Gastroesophageal sphincter (tissue), 4 donors: ENCODE measurements around the gene CRYBA4. TPM values are rescaled to one million over a fixed set of nuclear protein-coding genes. Genes with fewer than 3 reads are reported as not detected.

Experiments
- ATAC-seq: fragments of 150-250 bp; one replicate; pipeline ENCODE4 v1.9.1; 2016; ENCODE audit warnings: mild to moderate bottlenecking, moderate library complexity
- H3K27ac ChIP-seq, 4 donors: fragments of 200-600 bp; sonication (generic) in 3 of 4; 1 replicate in 3 of 4; 2 replicates in 1 of 4; pipeline ENCODE4 v1.5.1; 2016 to 2019
- H3K27me3 ChIP-seq: fragments of 200-600 bp; sonication (generic); one replicate; pipeline ENCODE4 v1.5.1; 2019
- H3K36me3 ChIP-seq, 2 donors: fragments of 200-600 bp; sonication (generic); one replicate each; pipeline ENCODE4 v1.5.1; 2019; ENCODE audit warnings: control low read depth in 1 of 2
- H3K4me1 ChIP-seq, 3 donors: fragments of 200-600 bp; sonication (generic); 1 replicate in 2 of 3; 2 replicates in 1 of 3; pipeline ENCODE4 v1.5.1; 2016 to 2019; ENCODE audit warnings: control low read depth in 2 of 3
- H3K4me3 ChIP-seq, 2 donors: fragments of 200-600 bp; sonication (generic); one replicate each; pipeline ENCODE4 v1.5.1; 2019; ENCODE audit warnings: mild to moderate bottlenecking in 1 of 2, moderate library complexity in 1 of 2
- H3K9me3 ChIP-seq, 3 donors: fragments of 200-600 bp; sonication (generic); one replicate each; pipeline ENCODE4 v1.5.1; 2017 to 2019; ENCODE audit warnings: control low read depth in 2 of 3
- CTCF ChIP-seq, 4 experiments: fragments of 200-600 bp in 2 of 4; fragments of 450-650 bp in 2 of 4; sonication (generic) in 1 of 4; IDR thresholded peaks; one replicate each; pipeline ENCODE4 v1.5.1; 2017 to 2019; ENCODE audit warnings: antibody characterized with exemption in 4 of 4, mild to moderate bottlenecking in 2 of 4, moderate library complexity in 2 of 4
- EP300 ChIP-seq: sonication (generic); formaldehyde crosslinking; IDR thresholded peaks from one replicate; pipeline ENCODE4 v1.6.1; 2017; ENCODE audit warnings: antibody characterized with exemption, mild to moderate bottlenecking
- POLR2A ChIP-seq, 2 donors: fragments of 450-650 bp; IDR thresholded peaks; one replicate each; pipeline ENCODE4 v1.6.1; 2017; ENCODE audit warnings: antibody characterized with exemption in 2 of 2, mild to moderate bottlenecking in 2 of 2, moderate library complexity in 1 of 2
- POLR2AphosphoS5 ChIP-seq: sonication (generic); formaldehyde crosslinking; IDR thresholded peaks from one replicate; pipeline ENCODE4 v1.6.1; 2017; ENCODE audit warnings: antibody characterized with exemption
- WGBS, 2 donors: methylation state at CpG; one replicate each; pipeline ENCODE4 v1.1.5; 2018; ENCODE audit warnings: low coverage in 1 of 2; 5-methylcytosine and 5-hydroxymethylcytosine counted together
- total RNA-seq, 4 donors: library from RNA; depleted of rRNA; stranded (reverse); fragments of >200 nt; gene quantifications; one replicate each; pipeline ENCODE4 v1.1.0, GENCODE V29; 2016

The CRYBA4 gene
- total RNA-seq, 4 donors from 2014 or later, result not detected

DNA sequence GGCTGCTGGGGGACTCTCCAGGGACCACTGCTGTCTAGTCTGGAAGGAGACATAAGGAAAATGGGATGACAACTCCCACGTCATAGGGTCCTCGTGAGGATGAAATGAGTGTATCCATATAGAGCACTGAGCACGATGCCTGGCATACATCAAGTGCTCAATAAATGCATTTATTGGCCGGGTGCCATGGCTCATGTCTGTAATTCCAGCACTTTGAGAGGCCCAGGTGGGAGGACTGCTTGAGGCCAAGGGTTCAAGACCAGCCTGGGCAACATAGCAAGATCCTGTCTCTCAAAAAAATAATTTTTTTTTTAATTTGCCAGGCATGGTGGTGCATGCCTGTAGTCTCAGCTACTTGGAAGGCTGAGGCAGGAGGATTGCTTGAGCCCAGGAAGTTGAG lies 19.6 kb upstream of the CRYBA4 start:
- ATAC-seq, result no peak

GRCh38 chr22:26604368-26604767 lies 17.4 kb upstream of the CRYBA4 start:
- Histone ChIP-seq H3K27ac (no peak overlapping the region), H3K9me3 (no peaks in the 10 kb centered on the region), H3K4me3 (no peak overlapping the region), H3K36me3 (no peaks in the 10 kb centered on the region), H3K4me1 (no peaks in the 10 kb centered on the region), H3K27me3 (peaks cover 9% of the 10 kb centered on the region)
- TF ChIP-seq EP300 (no peak), POLR2AphosphoS5 (no peak), CTCF (IDR thresholded peaks at IDR 0.05) (no peak), POLR2A (IDR thresholded peaks at IDR 0.05) (no peak)
- ATAC-seq, result no peak
- 38 to 71% methylated on average over 1 of the region's 1 CpG for WGBS, 2 donors

More for the DNA sequence above, 19.6 kb upstream of the CRYBA4 start:
- TF ChIP-seq POLR2AphosphoS5 (no peak), EP300 (no peak), POLR2A (IDR thresholded peaks at IDR 0.05) (no peak), CTCF (IDR thresholded peaks at IDR 0.05) (no peak)
- Histone ChIP-seq H3K36me3 (no peaks in the 10 kb centered on the region), H3K27ac (no peak overlapping the region), H3K4me3 (no peak overlapping the region), H3K4me1 (no peaks in the 10 kb centered on the region), H3K9me3 (no peaks in the 10 kb centered on the region), H3K27me3 (peaks cover 30% of the 10 kb centered on the region)
- 70% methylated on average over 4 of the region's 4 CpGs; no CpG with 5 or more reads in 1 of the 2 donors for WGBS, 2 donors

DNA sequence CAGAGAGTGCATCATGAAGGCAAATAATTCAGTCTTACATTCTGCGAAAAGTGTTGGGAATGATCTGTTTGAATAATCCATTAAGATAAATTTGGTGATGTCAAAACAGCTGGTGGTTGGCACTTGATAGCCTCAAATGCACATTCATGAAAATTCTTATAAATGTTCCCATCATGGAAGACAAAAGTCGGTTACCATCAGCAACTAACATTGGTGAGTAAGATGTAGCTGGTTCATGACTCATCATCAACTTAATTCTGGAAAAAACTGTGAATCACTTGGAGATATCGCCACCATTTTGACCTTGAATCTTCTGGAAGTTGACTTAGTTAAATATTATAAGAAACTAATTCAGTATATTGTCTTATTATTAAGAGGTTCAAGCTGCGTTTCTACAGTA lies 15.2 kb upstream of the CRYBA4 start:
- no peak overlapping the region for H3K27ac ChIP-seq
- no peaks in the 10 kb centered on the region for H3K4me1 ChIP-seq
- 60 to 84% methylated on average over 2 to 4 of the region's 4 CpGs for WGBS, 2 donors
- no peak for TF ChIP-seq EP300
- TF ChIP-seq POLR2A (IDR thresholded peaks at IDR 0.05), result no peak
- TF ChIP-seq POLR2AphosphoS5, result no peak
- no peak for TF ChIP-seq CTCF (IDR thresholded peaks at IDR 0.05)
- H3K9me3 ChIP-seq, result no peaks in the 10 kb centered on the region
- H3K27me3 ChIP-seq, result peaks cover 3% of the 10 kb centered on the region
- H3K4me3 ChIP-seq, result no peak overlapping the region
- H3K36me3 ChIP-seq, result no peaks in the 10 kb centered on the region
- ATAC-seq, result no peak

DNA sequence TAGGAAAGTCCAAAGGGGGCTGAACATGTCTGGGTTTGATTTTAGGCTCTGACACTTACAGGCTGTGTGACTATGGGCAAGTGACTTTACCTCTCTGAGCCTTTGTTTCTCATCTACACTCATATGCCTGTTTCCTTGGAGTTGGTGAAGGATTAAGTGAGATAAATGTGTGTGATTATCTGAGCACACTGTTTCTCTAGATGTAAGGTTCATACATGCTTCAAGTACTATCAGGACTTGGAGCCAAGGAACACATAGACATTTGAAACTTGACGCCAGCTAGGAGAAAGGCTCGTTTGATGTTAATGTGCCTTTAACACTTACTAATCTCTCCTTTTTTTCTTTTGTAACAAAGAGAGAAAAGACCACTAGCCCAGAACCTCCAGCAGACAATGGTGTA lies 13.6 kb upstream of the CRYBA4 start:
- no peak for TF ChIP-seq POLR2A (IDR thresholded peaks at IDR 0.05)
- TF ChIP-seq EP300, result no peak
- TF ChIP-seq POLR2AphosphoS5, result no peak
- TF ChIP-seq CTCF (IDR thresholded peaks at IDR 0.05), result no peak
- Histone ChIP-seq H3K9me3 (no peaks in the 10 kb centered on the region), H3K4me1 (no peaks in the 10 kb centered on the region), H3K27me3 (peaks cover 19% of the 10 kb centered on the region), H3K27ac (no peak overlapping the region), H3K36me3 (no peaks in the 10 kb centered on the region), H3K4me3 (no peak overlapping the region)
- 20% methylated on average over 1 to 2 of the region's 2 CpGs for WGBS, 2 donors
- ATAC-seq, result no peak

DNA sequence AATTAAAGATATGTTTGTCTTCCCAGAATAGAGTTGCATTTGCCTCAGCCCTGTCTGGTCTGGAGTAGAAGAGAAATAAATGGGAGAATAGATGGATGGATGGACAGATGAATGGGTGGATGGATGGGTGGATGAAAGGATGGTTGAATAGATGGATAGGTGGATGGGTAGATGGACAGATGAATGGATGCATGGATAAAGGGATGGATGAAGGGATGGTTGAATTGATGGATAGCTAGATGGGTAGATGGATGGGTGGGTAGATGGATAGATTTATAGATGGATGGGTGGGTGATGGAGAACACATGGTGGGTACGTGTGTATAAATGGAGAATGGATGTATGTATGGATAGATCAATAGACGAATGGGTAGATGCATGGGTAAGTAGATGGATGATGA lies 12.5 kb upstream of the CRYBA4 start:
- no peak overlapping the region for H3K27ac ChIP-seq
- 71 to 91% methylated on average over 2 of the region's 2 CpGs for WGBS, 2 donors
- H3K27me3 ChIP-seq, result peaks cover 28% of the 10 kb centered on the region
- H3K4me1 ChIP-seq, result no peaks in the 10 kb centered on the region
- TF ChIP-seq CTCF (IDR thresholded peaks at IDR 0.05) (no peak), POLR2AphosphoS5 (no peak), EP300 (no peak), POLR2A (IDR thresholded peaks at IDR 0.05) (no peak)
- no peak for ATAC-seq
- H3K36me3 ChIP-seq, result no peaks in the 10 kb centered on the region
- H3K9me3 ChIP-seq, result no peaks in the 10 kb centered on the region
- no peak overlapping the region for H3K4me3 ChIP-seq
